ENCODE results near the gene CD19. TPM values are rescaled to one million over a fixed set of nuclear protein-coding genes. Genes with fewer than 3 reads are reported as not detected.

CD19 gene
- total and polyA plus RNA-seq, 7 experiments from 2014 or later: 0.22 to 3.0 (median 0.40) TPM

DNA sequence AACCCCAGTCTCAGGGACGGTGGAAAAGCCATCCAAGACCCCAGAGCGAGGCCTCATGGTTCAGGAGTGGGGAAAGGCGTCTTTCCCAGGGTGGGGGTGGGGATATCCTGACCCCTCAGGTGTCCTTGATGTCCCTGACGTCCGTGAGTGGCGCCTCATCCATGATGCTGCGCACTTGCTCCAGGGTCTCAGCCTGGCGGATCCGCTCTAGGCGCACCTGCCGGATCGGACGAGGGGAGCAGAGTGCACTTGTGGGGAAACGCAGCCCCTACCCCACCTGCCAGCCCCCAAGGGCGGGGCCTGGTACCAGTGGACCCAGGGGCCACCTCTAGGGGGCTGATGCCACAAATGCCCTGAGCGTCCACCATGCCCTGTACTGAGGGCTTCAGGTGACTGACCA lies 26.9 kb upstream of the CD19 start:
- Histone ChIP-seq H3K9me3 (ENCODE audit: control insufficient read depth in 2 of 3, low read length in 3 of 3) (no peaks in the 10 kb centered on the region), H3K4me1 (ENCODE audit: control insufficient read depth in 2 of 2, insufficient read depth in 2 of 2, low read length in 2 of 2) (no peaks in the 10 kb centered on the region), H3K27me3 (ENCODE audit: control insufficient read depth in 2 of 2, insufficient read depth in 2 of 2, low read length in 2 of 2) (no peaks in the 10 kb centered on the region), H3K4me3 (ENCODE audit: low read length) (no peak overlapping the region), H3K36me3 (ENCODE audit: control insufficient read depth in 2 of 3, insufficient read depth in 3 of 3, low read length in 3 of 3) (peaks cover 0 to 37% (median 0%) of the 10 kb centered on the region in 3 experiments), H3K27ac (ENCODE audit: low read depth, low read length) (no peak overlapping the region)
- Mint-ChIP-seq H3K4me1 (peaks cover 0 to 3% (median 0%) of the 10 kb centered on the region in 7 donors), H3K27ac (no peak overlapping the region), H3K4me3 (no peak overlapping the region), H3K9me3 (peaks cover 0 to 1% (median 0%) of the 10 kb centered on the region in 11 donors), H3K36me3 (peaks cover 0 to 4% (median 0%) of the 10 kb centered on the region in 5 donors), H3K27me3 (no peaks in the 10 kb centered on the region)
- DNase-seq (no peak), ATAC-seq (no peak)
- intact Hi-C loops (cut with micrococcal nuclease): no loop called here
- POLR2A ChIA-PET: no interaction called here
- CTCF ChIA-PET: no interaction called here

DNA sequence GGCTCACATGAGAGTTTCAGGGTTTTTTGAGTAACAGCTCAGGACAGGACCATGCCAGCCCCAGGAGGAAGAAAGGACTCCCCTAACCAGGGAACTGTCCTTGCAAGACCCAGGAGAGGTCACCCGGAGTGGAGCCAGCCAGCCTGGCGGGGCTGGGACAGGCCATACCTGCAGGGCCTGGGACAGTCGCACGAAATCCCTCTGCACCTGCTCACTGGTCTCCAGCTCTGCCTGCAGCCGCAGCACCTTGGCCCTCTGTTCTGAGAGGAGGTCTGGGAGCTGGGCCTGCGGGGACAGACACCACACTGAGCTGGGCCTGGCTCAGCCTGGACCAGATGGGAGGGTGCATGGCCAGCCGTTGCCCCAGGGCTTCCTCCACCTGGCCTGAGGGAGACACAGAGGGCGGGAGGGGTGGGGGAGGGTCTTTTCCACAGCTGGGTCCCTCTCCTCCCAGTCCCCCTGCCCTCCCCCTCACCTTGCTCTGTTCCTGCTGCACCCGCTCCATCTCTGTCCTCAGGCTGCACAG lies 26.5 kb upstream of the CD19 start:
- ChIA-PET POLR2A (no interaction called here), CTCF (no interaction called here)
- peaks cover 0 to 3% (median 0%) of the 10 kb centered on the region in 7 donors for H3K4me1 Mint-ChIP-seq

DNA sequence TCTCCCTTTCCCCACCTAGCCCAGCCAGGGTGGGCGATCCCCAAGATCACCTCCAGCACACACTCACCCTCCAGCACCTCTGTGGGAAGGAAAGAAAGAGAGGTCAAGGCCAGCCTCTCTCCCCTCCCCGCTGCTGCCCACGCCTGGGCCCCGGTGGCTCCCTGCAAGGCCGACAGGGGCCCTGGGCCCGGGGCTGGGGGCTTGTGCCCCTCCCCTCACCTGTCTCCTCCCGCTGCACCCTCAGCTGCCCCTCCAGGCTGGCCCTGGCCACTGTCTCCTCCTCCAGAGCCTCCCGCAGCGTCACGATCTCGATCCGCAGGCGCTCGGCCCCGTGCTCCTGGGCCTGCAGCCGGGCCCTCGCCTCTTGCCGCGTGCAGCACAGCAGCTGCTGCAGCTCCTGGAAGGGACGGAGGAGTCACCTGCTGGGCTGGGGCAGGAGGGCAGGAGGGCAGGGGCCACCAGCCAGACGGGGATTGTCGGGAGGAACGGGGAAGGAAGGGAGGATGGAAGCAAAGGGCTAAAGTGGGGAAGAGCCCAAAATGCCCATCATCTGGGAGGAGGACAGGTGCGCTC lies 25.9 kb upstream of the CD19 start:
- ChIA-PET CTCF (no interaction called here), POLR2A (no interaction called here)
- Histone ChIP-seq H3K4me3 (ENCODE audit: low read length) (no peak overlapping the region), H3K36me3 (ENCODE audit: control insufficient read depth in 2 of 3, insufficient read depth in 3 of 3, low read length in 3 of 3) (peaks cover 0 to 44% (median 0%) of the 10 kb centered on the region in 3 experiments), H3K27me3 (ENCODE audit: control insufficient read depth in 2 of 2, insufficient read depth in 2 of 2, low read length in 2 of 2) (no peaks in the 10 kb centered on the region), H3K27ac (ENCODE audit: low read depth, low read length) (no peak overlapping the region), H3K4me1 (ENCODE audit: control insufficient read depth in 2 of 2, insufficient read depth in 2 of 2, low read length in 2 of 2) (no peaks in the 10 kb centered on the region), H3K9me3 (ENCODE audit: control insufficient read depth in 2 of 3, low read length in 3 of 3) (no peaks in the 10 kb centered on the region)
- DNase-seq (no peak), ATAC-seq (no peak)
- no peak overlapping the region for H3K4me3 Mint-ChIP-seq
- peaks cover 0 to 1% (median 0%) of the 10 kb centered on the region in 11 donors for H3K9me3 Mint-ChIP-seq
- peaks cover 0 to 4% (median 0%) of the 10 kb centered on the region in 5 donors for H3K36me3 Mint-ChIP-seq
- H3K4me1 Mint-ChIP-seq: peaks cover 0 to 3% (median 0%) of the 10 kb centered on the region in 7 donors
- intact Hi-C loops (cut with micrococcal nuclease): no loop called here
- no peaks in the 10 kb centered on the region for H3K27me3 Mint-ChIP-seq
- H3K27ac Mint-ChIP-seq: no peak overlapping the region

More for the DNA sequence above, 26.5 kb upstream of the CD19 start:
- no peaks in the 10 kb centered on the region for H3K27me3 ChIP-seq (ENCODE audit: control insufficient read depth in 2 of 2, insufficient read depth in 2 of 2, low read length in 2 of 2)
- Mint-ChIP-seq H3K4me3 (no peak overlapping the region), H3K27me3 (no peaks in the 10 kb centered on the region), H3K9me3 (peaks cover 0 to 1% (median 0%) of the 10 kb centered on the region in 11 donors), H3K36me3 (peaks cover 0 to 4% (median 0%) of the 10 kb centered on the region in 5 donors), H3K27ac (no peak overlapping the region)
- no peaks in the 10 kb centered on the region for H3K9me3 ChIP-seq (ENCODE audit: control insufficient read depth in 2 of 3, low read length in 3 of 3)
- H3K27ac ChIP-seq (ENCODE audit: low read depth, low read length): no peak overlapping the region
- DNase-seq: no peak
- H3K36me3 ChIP-seq (ENCODE audit: control insufficient read depth in 2 of 3, insufficient read depth in 3 of 3, low read length in 3 of 3): peaks cover 0 to 38% (median 0%) of the 10 kb centered on the region in 3 experiments
- ATAC-seq: no peak
- intact Hi-C loops (cut with micrococcal nuclease): no loop called here
- H3K4me3 ChIP-seq (ENCODE audit: low read length): no peak overlapping the region
- H3K4me1 ChIP-seq (ENCODE audit: control insufficient read depth in 2 of 2, insufficient read depth in 2 of 2, low read length in 2 of 2): no peaks in the 10 kb centered on the region

DNA sequence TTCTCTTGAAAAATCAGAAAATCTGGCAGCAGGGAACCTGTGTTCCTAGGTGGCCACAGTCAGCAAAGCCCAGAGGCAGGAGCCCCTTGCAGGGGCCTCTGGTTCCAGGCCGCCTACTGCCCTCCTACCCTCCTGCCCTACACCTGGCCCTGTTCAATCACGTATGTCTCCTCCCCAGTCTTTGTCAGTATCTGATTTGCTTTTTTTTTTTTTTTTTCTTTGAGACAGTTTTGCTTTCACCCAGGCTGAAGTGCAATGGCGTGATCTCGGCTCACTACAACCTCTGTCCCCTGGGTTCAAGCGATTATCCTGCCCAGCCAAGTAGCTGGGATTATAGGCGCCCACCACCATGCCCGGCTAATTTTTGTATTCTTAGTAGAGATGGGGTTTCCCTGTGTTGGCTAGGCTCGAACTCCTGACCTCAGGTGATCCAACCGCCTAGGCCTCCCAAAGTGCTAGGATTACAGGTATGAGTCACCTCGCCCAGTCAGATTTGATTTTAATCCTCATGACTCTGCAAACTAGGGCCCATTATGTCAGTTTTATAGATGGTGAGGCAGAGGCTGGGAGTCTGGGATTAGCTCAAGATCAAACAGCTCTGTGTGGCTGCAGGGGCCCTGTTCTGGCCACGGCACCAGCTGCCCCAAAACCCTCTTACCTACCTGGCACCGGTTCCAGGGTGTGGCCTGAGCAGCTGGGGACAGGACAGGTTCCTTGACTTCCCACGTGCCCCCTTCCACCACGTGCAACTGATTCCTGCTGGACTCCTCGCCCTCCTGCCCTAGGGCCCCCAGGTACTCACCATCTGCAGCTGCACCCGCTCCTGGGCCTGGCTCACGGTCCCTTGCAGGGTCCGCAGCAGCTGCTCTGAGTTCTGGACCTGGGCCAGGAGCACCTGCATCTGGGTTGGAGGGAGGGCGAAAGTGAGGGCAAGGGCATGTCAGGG lies 21.4 kb upstream of the CD19 start:
- H3K4me1 ChIP-seq (ENCODE audit: control insufficient read depth in 2 of 2, insufficient read depth in 2 of 2, low read length in 2 of 2): no peaks in the 10 kb centered on the region
- H3K27ac ChIP-seq (ENCODE audit: low read depth, low read length): no peak overlapping the region
- H3K27me3 Mint-ChIP-seq: no peaks in the 10 kb centered on the region
- no peaks in the 10 kb centered on the region for H3K27me3 ChIP-seq (ENCODE audit: control insufficient read depth in 2 of 2, insufficient read depth in 2 of 2, low read length in 2 of 2)
- ChIA-PET CTCF (interaction anchor here (1.4 kb wide), 1 partner anchor 35 kb away, joined by 3 read pairs; no protein-coding TSS in a partner anchor), POLR2A (interaction anchor here (0.6 to 1.4 kb wide), 2 partner anchors 9 to 56 kb away, joined by 3 to 4 read pairs; no protein-coding TSS in a partner anchor)
- peaks cover 0 to 2% (median 0%) of the 10 kb centered on the region in 7 donors for H3K4me1 Mint-ChIP-seq
- peaks cover 7 to 20% (median 11%) of the 10 kb centered on the region in 5 donors for H3K36me3 Mint-ChIP-seq
- no peak for ATAC-seq
- intact Hi-C loops (cut with micrococcal nuclease): no loop called here
- H3K9me3 ChIP-seq (ENCODE audit: control insufficient read depth in 2 of 3, low read length in 3 of 3): no peaks in the 10 kb centered on the region
- H3K27ac Mint-ChIP-seq: no peak overlapping the region
- H3K36me3 ChIP-seq (ENCODE audit: control insufficient read depth in 2 of 3, insufficient read depth in 3 of 3, low read length in 3 of 3): peaks cover 0 to 62% (median 0%) of the 10 kb centered on the region in 3 experiments
- H3K9me3 Mint-ChIP-seq: peaks cover 0 to 1% (median 0%) of the 10 kb centered on the region in 11 donors
- no peak overlapping the region for H3K4me3 ChIP-seq (ENCODE audit: low read length)
- no peak overlapping the region for H3K4me3 Mint-ChIP-seq
- no peak for DNase-seq

DNA sequence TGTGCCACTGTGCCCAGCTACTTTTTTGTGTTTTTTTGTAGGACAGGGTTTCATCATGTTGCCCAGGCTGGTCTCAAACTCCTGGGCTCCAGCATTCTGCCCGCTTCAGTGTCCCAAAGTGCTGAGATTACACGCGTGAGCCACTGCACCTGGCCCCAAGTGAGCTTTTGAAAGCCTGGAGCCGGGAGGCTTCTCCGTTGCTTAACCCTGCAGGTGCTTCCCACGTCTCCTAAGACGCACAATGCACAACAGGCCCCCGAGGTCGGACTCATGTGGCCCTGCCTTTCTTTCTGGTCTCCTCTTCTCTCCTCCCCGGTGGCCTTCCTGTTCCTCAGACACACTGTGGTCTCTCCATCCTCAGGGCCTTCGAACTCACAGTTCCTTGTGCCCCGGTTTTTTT lies 19.2 kb upstream of the CD19 start:
- CTCF ChIA-PET: no interaction called here
- H3K36me3 Mint-ChIP-seq: peaks cover 10 to 28% (median 17%) of the 10 kb centered on the region in 5 donors

DNA sequence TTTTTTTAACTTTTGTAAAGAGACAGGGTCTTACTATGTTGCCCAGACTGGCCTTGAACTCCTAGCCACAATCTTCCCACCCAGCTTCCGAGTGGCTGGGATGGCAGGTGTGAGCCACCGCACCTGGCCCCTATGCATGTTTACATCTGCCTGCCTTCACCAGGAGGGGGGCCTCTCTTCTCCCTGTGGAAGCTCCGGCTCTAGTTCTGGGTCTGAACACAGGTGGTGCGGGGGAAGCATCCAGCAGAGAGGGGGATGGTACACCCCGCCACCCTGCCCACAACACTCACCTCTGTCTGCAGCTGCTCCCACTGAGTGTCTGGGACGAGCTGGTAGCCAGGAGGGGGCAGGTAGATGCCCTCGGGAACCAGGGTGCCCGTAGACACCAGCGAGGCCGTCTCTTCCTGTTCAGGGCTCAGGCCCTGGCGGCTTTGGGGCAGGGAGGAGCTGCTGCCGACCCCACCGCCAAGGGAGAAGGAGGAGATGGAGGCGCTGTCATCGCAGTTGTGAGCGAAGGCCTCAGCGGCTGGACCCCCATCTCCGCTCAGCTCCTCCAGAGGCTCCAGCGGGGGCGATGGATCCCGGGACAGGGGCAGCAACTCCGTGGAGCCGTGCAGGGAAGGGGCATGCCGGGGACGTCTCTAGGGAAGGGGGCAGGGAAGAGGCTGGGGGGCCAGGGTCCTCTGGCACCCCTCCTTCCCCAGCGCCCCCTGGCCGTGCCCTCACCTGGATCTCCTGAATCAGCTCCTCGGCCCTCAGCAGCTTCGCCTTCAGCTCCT lies 17.6 kb upstream of the CD19 start:
- no peaks in the 10 kb centered on the region for H3K27me3 Mint-ChIP-seq

More for the DNA sequence above, 19.2 kb upstream of the CD19 start:
- no peak overlapping the region for H3K4me3 Mint-ChIP-seq
- no peaks in the 10 kb centered on the region for H3K9me3 Mint-ChIP-seq
- Histone ChIP-seq H3K9me3 (ENCODE audit: control insufficient read depth in 2 of 3, low read length in 3 of 3) (no peaks in the 10 kb centered on the region), H3K4me3 (ENCODE audit: low read length) (no peak overlapping the region), H3K27me3 (ENCODE audit: control insufficient read depth in 2 of 2, insufficient read depth in 2 of 2, low read length in 2 of 2) (no peaks in the 10 kb centered on the region), H3K27ac (ENCODE audit: low read depth, low read length) (no peak overlapping the region), H3K36me3 (ENCODE audit: control insufficient read depth in 2 of 3, insufficient read depth in 3 of 3, low read length in 3 of 3) (peaks cover 0 to 68% (median 0%) of the 10 kb centered on the region in 3 experiments), H3K4me1 (ENCODE audit: control insufficient read depth in 2 of 2, insufficient read depth in 2 of 2, low read length in 2 of 2) (no peaks in the 10 kb centered on the region)
- ATAC-seq (no peak), DNase-seq (no peak)
- peaks cover 0 to 2% (median 0%) of the 10 kb centered on the region in 7 donors for H3K4me1 Mint-ChIP-seq
- H3K27ac Mint-ChIP-seq: no peak overlapping the region
- POLR2A ChIA-PET: no interaction called here
- intact Hi-C loops (cut with micrococcal nuclease): no loop called here
- no peaks in the 10 kb centered on the region for H3K27me3 Mint-ChIP-seq

More for the DNA sequence above, 17.6 kb upstream of the CD19 start:
- Mint-ChIP-seq H3K4me1 (peaks cover 0 to 2% (median 0%) of the 10 kb centered on the region in 7 donors), H3K9me3 (no peaks in the 10 kb centered on the region), H3K27ac (no peak overlapping the region), H3K4me3 (no peak overlapping the region), H3K36me3 (peaks cover 10 to 24% (median 17%) of the 10 kb centered on the region in 5 donors)
- ChIA-PET POLR2A (interaction anchor here (1.5 kb wide), 1 partner anchor 11 kb away, joined by 7 read pairs; the partner anchor contains the start of gene RABEP2), CTCF (interaction anchor here (0.5 kb wide), 1 partner anchor 31 kb away, joined by 3 read pairs; no protein-coding TSS in a partner anchor)
- H3K9me3 ChIP-seq (ENCODE audit: control insufficient read depth in 2 of 3, low read length in 3 of 3): no peaks in the 10 kb centered on the region
- H3K4me1 ChIP-seq (ENCODE audit: control insufficient read depth in 2 of 2, insufficient read depth in 2 of 2, low read length in 2 of 2): no peaks in the 10 kb centered on the region
- H3K27me3 ChIP-seq (ENCODE audit: control insufficient read depth in 2 of 2, insufficient read depth in 2 of 2, low read length in 2 of 2): no peaks in the 10 kb centered on the region
- H3K4me3 ChIP-seq (ENCODE audit: low read length): no peak overlapping the region
- intact Hi-C loops (cut with micrococcal nuclease): no loop called here
- DNase-seq (no peak), ATAC-seq (no peak)
- no peak overlapping the region for H3K27ac ChIP-seq (ENCODE audit: low read depth, low read length)
- peaks cover 0 to 69% (median 0%) of the 10 kb centered on the region in 3 experiments for H3K36me3 ChIP-seq (ENCODE audit: control insufficient read depth in 2 of 3, insufficient read depth in 3 of 3, low read length in 3 of 3)

Measured in naive thymus-derived CD4-positive, alpha-beta T cell (primary cell).